GM12875 (cell line): ENCODE results near the gene CYP4F8.

ENCODE experiments used
- H3K4me3 ChIP-seq: one replicate; pipeline ENCODE4 v1.5.1; 2011; ENCODE audit warnings: low read depth, low read length, control low read depth
- TF ChIP-seq, protein P1 (sequence below): IDR thresholded peaks from 2 replicates; pipeline ENCODE4 v1.5.1; 2011; ENCODE audit warnings: low read depth, mild to moderate bottlenecking, control low read depth, inconsistent platforms, low read length, moderate library complexity, borderline replicate concordance; ENCODE audit not compliant: insufficient read depth

Gene CYP4F8

DNA sequence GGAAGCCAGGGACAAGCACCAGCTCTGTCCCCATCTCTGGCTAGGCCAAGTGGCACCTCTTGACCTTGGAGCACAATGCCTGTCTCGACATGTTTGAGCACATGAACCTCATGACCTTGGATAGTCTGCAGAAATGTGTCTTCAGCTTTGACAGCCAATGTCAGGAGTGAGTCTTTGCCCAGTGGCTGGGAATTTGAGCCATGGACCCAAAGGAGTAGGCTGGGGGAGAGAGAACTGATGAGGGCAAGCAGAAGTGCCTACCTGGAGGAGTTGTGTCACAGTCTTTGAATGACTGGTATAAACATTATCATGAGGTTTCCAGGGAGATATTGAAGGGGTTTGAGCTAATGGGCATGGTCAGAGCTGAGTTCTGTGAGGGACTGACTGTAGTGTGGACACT lies 51.2 kb downstream of the CYP4F8 start:
- no peak overlapping the region for H3K4me3 ChIP-seq
- TF ChIP-seq, protein P1, sequence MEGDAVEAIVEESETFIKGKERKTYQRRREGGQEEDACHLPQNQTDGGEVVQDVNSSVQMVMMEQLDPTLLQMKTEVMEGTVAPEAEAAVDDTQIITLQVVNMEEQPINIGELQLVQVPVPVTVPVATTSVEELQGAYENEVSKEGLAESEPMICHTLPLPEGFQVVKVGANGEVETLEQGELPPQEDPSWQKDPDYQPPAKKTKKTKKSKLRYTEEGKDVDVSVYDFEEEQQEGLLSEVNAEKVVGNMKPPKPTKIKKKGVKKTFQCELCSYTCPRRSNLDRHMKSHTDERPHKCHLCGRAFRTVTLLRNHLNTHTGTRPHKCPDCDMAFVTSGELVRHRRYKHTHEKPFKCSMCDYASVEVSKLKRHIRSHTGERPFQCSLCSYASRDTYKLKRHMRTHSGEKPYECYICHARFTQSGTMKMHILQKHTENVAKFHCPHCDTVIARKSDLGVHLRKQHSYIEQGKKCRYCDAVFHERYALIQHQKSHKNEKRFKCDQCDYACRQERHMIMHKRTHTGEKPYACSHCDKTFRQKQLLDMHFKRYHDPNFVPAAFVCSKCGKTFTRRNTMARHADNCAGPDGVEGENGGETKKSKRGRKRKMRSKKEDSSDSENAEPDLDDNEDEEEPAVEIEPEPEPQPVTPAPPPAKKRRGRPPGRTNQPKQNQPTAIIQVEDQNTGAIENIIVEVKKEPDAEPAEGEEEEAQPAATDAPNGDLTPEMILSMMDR, result no peak

DNA sequence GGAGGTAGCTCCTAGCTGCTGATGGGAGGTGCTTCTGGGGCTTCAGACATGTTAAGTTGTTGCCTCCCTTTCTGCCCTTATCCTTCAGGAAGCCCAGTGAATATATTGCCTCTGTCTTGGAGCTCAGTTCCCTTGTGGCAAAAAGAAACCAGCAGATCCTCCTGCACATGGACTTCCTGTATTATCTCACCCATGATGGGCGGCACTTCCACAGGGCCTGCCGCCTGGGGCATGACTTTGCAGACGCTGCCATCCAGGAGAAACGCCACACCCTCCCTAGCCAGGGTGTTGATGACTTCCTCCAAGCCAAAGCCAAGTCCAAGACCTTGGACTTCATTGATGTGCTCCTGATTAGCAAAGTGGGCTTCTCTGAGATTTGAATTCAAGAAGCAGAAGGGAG lies 51.9 kb downstream of the CYP4F8 start:
- no peak overlapping the region for H3K4me3 ChIP-seq
- TF ChIP-seq, protein P1, result no peak

DNA sequence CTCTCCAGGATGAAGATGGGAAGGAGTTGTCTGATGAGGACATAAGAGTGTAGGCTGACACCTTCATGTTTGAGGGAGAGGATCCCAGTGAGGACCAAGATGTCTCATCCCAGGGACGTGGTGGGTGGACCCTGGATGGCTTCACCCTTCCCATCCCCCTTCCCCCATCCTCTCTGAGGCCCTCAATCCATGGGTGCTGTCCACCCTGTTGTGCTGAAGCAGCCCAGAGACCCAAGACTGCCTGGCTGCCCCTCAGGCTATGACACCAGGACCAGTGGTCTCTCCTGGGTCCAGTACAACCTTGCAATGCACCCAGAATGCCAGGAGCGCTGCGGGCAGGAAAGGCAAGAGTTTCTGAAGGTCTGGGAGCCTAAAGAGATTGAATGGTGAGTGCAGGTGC lies 54.4 kb downstream of the CYP4F8 start:
- H3K4me3 ChIP-seq, result no peak overlapping the region
- TF ChIP-seq, protein P1, result no peak

DNA sequence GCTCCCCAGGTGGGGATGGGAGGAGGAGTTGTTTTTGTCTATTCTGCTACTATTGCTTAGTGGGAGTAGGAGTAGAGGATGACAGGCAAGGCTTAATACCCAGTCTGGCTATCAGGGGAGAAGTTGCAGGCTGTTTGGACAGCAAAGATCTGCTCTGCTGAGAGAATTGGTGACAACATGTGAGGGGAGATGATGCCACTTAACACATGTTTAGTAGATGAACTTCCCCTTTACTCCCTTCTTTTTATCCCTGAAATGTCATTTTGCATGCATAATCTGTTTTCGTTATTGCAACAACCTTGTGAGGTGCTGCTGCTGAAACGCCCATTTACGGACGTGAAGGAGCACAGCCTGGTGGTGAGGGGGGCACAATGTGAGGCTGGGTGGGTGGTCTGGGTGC lies 54.9 kb downstream of the CYP4F8 start:
- H3K4me3 ChIP-seq, result no peak overlapping the region
- TF ChIP-seq, protein P1, result no peak

DNA sequence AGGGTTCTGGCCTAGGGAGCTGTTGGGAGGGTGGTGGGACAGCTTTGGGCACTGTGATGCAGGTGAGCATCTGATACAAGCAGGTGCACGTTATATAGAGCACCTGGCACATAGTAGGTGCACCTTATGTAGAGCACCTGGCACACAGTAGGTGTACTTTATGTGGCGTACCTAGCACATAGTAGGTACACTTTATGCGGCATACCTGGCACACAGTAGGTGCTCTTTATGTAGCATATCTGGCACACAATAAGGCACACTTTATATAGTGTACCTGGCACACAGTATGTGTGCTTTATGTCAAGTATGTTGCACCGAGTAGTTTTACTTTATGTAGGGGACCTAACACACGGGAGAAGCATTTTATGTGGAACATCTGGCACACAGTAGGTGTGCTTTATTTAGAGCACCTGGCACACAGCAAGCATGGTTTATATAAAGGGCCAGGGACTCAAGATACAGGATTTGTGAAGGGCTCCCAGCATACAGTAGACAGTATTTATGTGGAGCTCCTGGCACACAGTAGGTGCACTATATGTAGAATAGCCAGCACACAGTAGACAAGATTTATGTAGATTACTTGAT lies 56.3 kb downstream of the CYP4F8 start:
- no peak overlapping the region for H3K4me3 ChIP-seq
- TF ChIP-seq, protein P1, result no peak

DNA sequence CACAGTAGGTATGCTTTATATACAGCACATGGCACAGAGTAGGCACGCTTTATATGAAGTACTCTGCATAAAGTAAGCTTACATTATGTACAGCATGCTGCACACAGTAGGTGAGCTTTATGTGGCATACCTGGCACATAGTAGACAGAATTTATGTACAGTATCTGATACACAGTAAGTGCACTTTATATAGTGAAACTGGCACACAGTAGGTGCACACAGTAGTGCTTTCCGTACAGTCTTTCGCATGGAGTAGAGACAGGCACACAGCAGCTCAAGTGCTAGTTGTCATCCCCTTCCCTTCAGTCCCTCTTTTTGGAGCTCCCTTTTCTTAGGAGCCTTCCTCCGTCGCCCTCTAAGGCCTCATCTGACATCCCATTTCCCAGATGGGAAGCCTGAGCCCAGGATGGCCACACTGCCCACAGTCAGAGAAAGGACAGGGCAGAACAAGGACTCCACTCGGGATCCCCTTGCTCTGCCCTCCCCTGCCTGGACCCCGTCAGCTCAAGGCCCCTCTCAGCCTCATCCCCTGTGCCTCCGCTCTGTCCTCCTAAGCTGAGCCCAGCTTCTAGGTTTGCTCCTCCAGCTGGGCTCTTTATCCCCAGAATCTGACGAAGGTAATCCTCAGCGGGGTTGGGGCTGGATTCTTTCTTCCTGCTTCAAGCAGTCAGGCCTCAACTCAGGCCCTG lies 57.0 kb downstream of the CYP4F8 start:
- H3K4me3 ChIP-seq, result no peak overlapping the region
- TF ChIP-seq, protein P1, result no peak

DNA sequence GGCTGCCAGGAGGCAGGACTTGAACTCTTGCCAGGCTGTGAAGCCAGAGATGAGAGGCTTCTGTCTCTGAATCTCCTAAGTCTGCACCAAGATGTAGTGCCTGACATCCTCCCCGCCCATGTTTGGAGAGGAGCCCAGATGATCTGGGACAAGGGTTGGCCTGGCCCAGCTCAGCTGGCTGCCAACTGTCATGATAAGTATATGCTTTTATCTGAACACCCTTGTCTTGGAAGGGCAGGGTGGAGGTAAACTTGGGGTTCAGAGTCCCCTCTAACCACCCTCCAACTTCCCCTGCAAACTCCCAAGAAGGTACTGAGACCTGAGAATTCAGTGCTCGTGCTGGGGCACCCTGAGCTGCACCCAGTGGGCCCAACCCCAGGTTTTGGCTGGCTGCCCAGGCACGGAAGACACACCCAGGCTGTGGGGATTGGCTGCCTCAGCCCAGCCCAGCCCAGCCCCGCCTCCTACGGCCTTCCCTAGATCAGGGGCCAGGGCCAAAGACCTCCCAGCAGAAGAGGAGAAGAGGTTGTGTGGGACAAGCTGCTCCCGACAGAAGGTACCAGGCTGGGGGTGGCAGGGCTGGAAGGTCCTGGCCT lies 57.7 kb downstream of the CYP4F8 start, which contains the start of gene CYP4F12:
Gene CYP4F12 (plus strand): TSS at position 508 of the 596 bp plus-strand sequence. CDS start 443 bp downstream, outside the sequence.
- TF ChIP-seq, protein P1, result no peak
- no peak within 1 kb of the TSS for H3K4me3 ChIP-seq
